ENCODE results near the gene GALNT9. TPM values are rescaled to one million over a fixed set of nuclear protein-coding genes. Genes with fewer than 3 reads are reported as not detected.

Gene GALNT9
- total and polyA plus RNA-seq, 2 experiments from 2014 or later: 3.9 to 4.7 TPM

DNA sequence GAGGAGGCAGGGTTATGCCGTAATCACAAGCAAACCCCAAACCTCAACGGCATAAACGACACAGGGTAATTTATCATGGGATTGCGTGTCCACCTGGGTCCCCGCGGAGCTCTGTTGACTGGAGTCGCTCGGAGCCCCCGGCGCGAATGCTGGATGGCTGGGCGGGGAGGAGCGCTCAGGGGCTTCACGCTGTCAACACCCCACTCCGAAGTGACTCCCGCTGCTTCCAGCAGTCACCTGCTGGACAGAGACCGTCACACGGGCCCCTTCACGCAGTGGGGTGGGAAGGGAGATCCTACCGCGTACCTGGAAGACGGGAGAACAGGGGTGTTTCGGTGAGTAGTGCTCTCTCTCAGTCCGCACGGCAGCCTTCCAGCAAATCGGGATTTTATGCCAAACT is 4.4 kb upstream of the GALNT9 start:
- Histone ChIP-seq H3K4me3 (no peak overlapping the region), H2AFZ (no peak overlapping the region), H3K36me3 (replicated peaks; ENCODE audit: insufficient read depth, low read depth) (no peaks in the 10 kb centered on the region), H3K27me3 (peaks cover 45% of the 10 kb centered on the region), H3K4me1 (ENCODE audit: insufficient read depth) (no peaks in the 10 kb centered on the region), H3K4me2 (no peak overlapping the region), H4K20me1 (ENCODE audit: insufficient read depth, poor library complexity, severe bottlenecking) (no peaks in the 10 kb centered on the region), H3K9me3 (ENCODE audit: low read depth) (no peaks in the 10 kb centered on the region), H3K27ac (no peak overlapping the region), H3K79me2 (no peaks in the 10 kb centered on the region), H3K9me2 (replicated peaks; ENCODE audit: insufficient read depth) (no peaks in the 10 kb centered on the region)
- TF ChIP-seq, protein P1, sequence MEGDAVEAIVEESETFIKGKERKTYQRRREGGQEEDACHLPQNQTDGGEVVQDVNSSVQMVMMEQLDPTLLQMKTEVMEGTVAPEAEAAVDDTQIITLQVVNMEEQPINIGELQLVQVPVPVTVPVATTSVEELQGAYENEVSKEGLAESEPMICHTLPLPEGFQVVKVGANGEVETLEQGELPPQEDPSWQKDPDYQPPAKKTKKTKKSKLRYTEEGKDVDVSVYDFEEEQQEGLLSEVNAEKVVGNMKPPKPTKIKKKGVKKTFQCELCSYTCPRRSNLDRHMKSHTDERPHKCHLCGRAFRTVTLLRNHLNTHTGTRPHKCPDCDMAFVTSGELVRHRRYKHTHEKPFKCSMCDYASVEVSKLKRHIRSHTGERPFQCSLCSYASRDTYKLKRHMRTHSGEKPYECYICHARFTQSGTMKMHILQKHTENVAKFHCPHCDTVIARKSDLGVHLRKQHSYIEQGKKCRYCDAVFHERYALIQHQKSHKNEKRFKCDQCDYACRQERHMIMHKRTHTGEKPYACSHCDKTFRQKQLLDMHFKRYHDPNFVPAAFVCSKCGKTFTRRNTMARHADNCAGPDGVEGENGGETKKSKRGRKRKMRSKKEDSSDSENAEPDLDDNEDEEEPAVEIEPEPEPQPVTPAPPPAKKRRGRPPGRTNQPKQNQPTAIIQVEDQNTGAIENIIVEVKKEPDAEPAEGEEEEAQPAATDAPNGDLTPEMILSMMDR (IDR thresholded peaks at IDR 0.05; ENCODE audit: poor library complexity): no peak
- TF ChIP-seq EZH2phosphoT487 (IDR thresholded peaks at IDR 0.05; ENCODE audit: low read depth, severe bottlenecking, unreplicated experiment): no peak
- TF ChIP-seq EZH2 (IDR thresholded peaks at IDR 0.05; ENCODE audit: borderline replicate concordance): no peak
- WGBS (ENCODE audit: low lambda C conversion rate, missing lambda C conversion rate): 79% methylated on average over 26 of the region's 26 CpGs
- DNase-seq (ENCODE audit: low spot score): no peak

DNA sequence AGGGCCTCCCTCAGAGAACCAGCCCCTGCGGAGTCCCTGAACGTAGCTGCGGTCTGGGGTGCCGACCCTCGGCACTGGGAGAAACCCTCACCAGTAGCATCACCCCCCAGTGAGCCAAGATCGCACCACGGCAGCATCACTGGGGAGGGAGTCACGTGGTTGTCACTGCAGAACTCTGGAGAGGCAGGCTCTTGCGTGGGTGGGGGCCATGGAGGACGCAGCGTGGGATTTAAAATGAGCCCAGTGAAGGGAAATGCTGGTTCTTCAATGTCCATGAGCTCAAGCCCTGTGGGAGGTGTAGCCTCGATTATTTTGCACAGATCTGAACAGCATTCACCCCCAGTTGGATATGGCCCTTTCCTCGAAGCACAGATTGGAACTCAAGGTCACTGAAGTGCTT is 3.9 kb upstream of the GALNT9 start:
- Histone ChIP-seq H3K4me1 (ENCODE audit: insufficient read depth) (no peaks in the 10 kb centered on the region), H3K9me2 (replicated peaks; ENCODE audit: insufficient read depth) (no peaks in the 10 kb centered on the region), H3K9me3 (ENCODE audit: low read depth) (no peaks in the 10 kb centered on the region), H3K27me3 (peaks cover 50% of the 10 kb centered on the region), H3K4me2 (no peak overlapping the region), H4K20me1 (ENCODE audit: insufficient read depth, poor library complexity, severe bottlenecking) (no peaks in the 10 kb centered on the region), H3K4me3 (no peak overlapping the region), H3K36me3 (replicated peaks; ENCODE audit: insufficient read depth, low read depth) (no peaks in the 10 kb centered on the region), H3K27ac (no peak overlapping the region), H2AFZ (no peak overlapping the region), H3K79me2 (no peaks in the 10 kb centered on the region)
- no peak for DNase-seq (ENCODE audit: low spot score)
- TF ChIP-seq, protein P1 (IDR thresholded peaks at IDR 0.05; ENCODE audit: poor library complexity): no peak
- TF ChIP-seq EZH2phosphoT487 (IDR thresholded peaks at IDR 0.05; ENCODE audit: low read depth, severe bottlenecking, unreplicated experiment) (no peak), EZH2 (IDR thresholded peaks at IDR 0.05; ENCODE audit: borderline replicate concordance) (no peak)
- 78% methylated on average over 13 of the region's 13 CpGs for WGBS (ENCODE audit: low lambda C conversion rate, missing lambda C conversion rate)

DNA sequence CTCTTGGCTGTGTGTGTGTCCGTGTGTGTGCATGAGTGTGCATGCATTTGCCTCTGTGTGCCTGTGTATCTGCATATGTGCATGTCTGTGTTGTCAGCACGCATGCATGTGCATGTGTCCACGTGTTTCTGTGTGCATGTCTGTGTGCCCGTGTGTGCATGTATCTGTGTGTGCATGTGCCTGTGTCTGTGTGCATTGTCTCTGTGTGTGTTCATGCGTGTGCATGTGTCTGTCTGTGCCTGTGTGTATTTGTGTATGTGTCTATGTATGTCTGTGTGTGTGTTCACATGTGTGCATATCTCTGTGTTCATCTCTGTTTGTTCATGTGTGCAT is 1.1 kb upstream of the GALNT9 start:
- Histone ChIP-seq H3K9me3 (ENCODE audit: low read depth) (no peaks in the 10 kb centered on the region), H3K4me1 (ENCODE audit: insufficient read depth) (no peaks in the 10 kb centered on the region), H2AFZ (no peak overlapping the region), H3K9me2 (replicated peaks; ENCODE audit: insufficient read depth) (no peaks in the 10 kb centered on the region), H3K4me2 (no peak overlapping the region), H3K27ac (no peak overlapping the region), H3K36me3 (replicated peaks; ENCODE audit: insufficient read depth, low read depth) (no peaks in the 10 kb centered on the region), H3K4me3 (no peak overlapping the region), H3K79me2 (no peaks in the 10 kb centered on the region), H3K27me3 (peaks cover 63% of the 10 kb centered on the region), H4K20me1 (ENCODE audit: insufficient read depth, poor library complexity, severe bottlenecking) (no peaks in the 10 kb centered on the region)
- WGBS (ENCODE audit: low lambda C conversion rate, missing lambda C conversion rate): 89% methylated on average over 5 of the region's 5 CpGs
- no peak for TF ChIP-seq EZH2phosphoT487 (IDR thresholded peaks at IDR 0.05; ENCODE audit: low read depth, severe bottlenecking, unreplicated experiment)
- TF ChIP-seq, protein P1 (IDR thresholded peaks at IDR 0.05; ENCODE audit: poor library complexity): no peak
- TF ChIP-seq EZH2 (IDR thresholded peaks at IDR 0.05; ENCODE audit: borderline replicate concordance): no peak
- no peak for DNase-seq (ENCODE audit: low spot score)

All from hepatocyte (in vitro differentiated cells).